DMS153 treated with DMSO at 0.1 percent for 48 hours (cell line): ENCODE measurements around the gene KITLG.
"Not testable (repeated sequence)": the region's sequence is repeated elsewhere in the genome, so short reads cannot be mapped to it uniquely, and the experiment has no call there.

ENCODE experiments used
- DNase-seq: peaks from one replicate; lab custom pipeline; 2025; ENCODE audit not compliant: unreplicated experiment; lab: John Stamatoyannopoulos, UW

Gene KITLG

DNA sequence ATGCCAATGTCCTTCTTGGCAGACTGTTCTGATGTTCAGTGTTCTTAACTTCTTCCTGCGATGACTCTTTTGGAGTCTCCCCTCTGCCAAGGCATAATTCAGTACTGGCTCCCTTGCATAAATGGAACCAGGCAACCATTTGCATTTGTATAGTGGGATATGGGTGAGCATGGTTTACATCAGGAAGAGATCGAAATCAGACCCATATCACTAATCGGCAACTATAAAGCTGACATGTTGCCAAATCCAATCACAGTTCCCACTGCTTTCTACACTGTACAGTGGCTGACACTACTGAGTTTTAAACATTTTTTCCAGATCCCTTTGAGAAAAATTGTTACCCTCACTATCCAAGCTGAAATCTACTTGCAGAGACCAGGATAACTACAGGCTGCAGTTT, 83.8 kb downstream of the KITLG start:
- no peak for DNase-seq

GRCh38 chr12:88495031-88495430, 85.2 kb downstream of the KITLG start:
- no peak for DNase-seq

DNA sequence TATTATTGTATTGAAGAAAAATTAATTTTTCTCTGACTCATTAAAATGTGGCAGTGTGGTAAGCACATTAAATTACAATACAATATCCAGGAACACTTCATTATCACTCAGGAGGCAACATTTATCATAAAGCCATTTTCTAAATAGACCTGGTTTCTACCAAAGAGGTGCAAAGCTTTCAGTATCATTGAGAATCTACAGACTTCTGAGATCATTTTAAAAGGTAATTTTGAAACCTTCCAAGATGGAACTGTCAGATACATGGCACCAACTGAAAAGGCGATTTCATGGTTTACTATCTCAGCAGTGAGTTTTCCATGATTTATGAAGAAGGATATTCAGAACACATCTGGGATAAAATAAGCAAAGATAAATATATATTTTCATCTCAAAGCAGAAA, 85.8 kb downstream of the KITLG start:
- DNase-seq: no peak

GRCh38 chr12:88493636-88494035, 86.6 kb downstream of the KITLG start:
- no peak for DNase-seq

- DNase-seq: no peak
Observed at GRCh38 chr12:88490425-88490824, 89.8 kb downstream of the KITLG start.

GRCh38 chr12:88472775-88473174, 107.5 kb downstream of the KITLG start:
- no peak for DNase-seq

DNA sequence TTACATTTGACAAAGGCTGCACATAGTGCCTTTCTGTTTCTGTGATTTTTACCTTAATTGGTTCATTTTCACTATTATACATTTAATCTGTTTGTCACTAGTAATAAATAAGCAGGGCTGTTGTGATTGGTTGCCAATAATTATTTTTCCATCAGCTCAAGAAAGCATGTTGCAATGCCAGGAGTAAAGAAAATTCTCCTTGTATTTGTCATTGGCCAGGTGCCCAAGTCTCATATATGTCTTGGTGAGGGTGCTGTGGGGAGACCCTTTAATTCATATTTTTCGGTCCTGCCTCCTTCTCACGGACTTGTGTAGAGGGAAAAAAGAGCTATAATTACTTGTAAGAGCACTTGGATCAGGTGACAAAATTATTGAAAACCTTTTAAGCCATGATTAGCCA, 108.0 kb downstream of the KITLG start:
- DNase-seq: no peak

DNA sequence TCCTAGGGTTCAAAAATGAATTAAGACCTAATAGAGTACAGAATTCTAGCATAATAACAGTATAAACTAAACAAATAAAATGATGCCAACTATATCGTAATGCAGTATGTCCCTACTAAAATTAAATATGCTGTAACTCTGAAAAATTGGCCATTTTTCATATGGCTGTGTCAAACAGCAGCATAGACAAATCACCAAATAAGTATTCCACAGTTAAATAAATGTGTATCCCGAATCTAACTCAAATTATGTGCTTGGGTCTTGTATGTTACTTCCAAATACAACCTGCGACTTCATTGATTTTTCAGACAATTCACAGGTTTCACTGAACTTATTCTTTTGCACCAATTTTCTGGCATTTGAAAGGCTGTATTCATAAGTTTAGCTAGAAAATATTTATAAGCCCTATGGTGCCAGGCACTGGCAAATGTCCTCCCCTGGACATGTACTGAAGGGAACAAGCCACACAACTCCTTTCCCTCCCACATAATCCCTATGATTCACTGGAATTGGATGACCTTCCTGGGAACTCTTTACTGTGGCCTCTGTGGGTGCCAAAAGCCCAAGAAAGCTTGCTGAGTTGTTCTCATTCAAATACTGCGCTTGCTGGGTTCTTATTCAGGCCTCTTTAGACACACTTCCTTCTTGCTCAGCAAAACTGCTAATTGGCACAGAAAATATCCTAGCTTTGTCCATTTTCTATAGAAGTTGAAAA, 108.8 kb downstream of the KITLG start:
- DNase-seq: no peak

DNA sequence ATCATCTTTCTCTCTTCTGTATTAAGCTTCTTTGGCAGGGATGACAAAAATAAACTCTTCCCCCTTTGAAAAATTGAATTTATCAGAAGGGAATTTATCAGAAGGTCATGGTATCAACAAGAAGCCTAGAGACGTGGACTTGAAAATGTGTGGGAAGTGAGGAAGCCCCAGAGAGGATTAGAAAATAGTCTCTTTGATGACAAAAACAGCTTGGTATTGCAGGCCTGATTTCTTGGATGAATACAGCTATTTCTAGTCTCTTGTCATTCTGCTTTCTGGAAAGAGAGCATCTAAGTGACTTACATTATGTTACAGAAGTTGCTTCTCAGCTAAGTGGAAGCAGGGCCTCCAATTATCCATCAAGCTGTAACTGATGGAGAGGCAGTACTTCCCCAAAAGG, 111.1 kb downstream of the KITLG start:
- no peak for DNase-seq

DNA sequence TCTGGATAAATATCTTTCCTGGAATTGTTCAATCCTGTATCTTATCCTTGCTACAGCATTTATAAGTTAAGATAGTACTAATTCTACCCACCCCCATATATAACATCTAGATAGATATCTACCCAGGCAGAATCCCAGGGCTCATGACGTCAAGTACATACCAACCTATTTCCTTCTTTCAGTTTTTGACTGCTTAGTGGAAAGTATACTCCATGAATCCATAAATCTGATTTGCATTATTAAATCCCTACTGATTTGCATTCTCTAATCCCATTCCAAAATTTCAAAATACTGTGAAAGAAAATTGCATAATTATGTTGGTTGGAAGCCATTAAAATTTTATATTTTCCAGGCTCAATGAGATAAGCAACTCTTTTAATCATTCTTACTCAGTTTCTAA, 111.7 kb downstream of the KITLG start:
- DNase-seq: no peak

DNA sequence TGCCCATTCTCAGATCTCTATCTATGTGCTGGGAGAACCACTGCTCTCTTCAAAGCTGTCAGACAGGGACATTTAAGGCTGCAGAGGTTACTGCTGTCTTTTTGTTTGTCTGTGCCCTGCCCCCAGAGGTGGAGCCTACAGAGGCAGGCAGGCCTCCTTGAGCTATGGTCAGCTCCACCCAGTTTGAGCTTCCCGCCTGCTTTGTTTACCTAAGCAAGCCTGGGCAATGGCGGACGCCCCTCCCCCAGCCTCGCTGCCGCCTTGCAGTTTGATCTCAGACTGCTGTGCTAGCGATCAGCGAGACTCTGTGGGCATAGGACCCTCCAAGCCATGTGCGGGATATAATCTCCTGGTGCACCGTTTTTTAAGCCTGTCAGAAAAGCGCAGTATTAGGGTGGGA, 113.6 kb downstream of the KITLG start:
- DNase-seq: not testable (repeated sequence)

DNA sequence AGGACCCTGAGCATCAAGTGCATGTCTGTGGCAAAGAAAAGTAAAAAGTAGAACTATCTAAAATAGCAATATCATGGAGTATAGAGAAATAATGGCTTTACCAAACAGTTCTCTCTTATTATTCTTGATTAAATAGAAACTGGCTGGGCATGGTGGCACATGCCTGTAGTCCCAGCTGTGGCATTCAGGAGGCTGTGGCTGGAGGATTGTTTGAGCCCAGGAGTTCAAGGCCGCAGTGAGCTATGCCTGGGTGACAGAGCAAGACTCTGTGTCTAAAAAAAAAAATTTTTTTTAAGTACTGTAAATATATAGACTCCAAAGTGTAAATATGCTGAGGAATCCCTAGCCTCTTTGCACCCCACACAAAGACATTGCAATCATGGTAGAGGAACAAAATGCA, 121.9 kb downstream of the KITLG start:
- no peak for DNase-seq

GRCh38 chr12:88453323-88453722, 126.9 kb downstream of the KITLG start:
- DNase-seq: no peak

DNA sequence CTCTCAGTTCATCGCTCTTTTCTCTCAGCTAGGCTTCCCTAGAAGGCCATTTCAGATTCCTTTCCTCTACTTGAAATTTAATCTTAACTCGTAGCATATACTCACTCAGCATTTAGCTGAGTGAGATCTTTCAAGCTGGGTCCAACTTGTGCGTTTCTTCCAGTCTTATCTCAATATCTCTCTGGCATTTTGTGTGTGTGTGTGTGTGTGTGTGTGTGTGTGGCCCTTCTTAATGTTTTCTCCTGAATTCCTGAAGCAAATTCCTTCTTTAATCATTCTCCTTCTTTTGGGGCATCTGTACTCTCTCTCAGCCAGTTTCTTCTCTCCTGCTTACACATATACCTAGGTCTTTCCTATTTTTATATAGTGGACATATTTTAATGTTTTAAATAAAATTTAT, 129.1 kb downstream of the KITLG start:
- DNase-seq: no peak

DNA sequence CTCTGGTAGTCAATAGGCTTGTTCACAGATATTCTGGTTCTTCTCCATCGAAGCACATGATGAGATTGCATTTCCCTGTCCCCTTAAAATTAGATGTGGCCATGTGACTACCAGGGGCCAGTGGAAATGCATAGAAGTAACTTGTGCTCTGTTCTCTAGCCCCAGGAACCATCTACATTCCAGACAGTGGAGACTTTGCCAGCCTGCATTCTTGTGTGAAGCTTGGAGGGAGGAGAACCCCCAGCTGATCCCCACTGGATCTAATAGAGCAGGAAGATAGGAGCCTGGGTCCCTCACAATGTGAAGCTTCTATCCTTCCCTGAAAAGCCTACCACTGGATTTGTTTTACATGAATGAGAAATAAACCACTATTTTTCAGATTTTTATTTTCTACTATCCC, 130.1 kb downstream of the KITLG start:
- no peak for DNase-seq

GRCh38 chr12:88448337-88448915, 131.8 kb downstream of the KITLG start:
- DNase-seq: peak; percentile 86

- DNase-seq: no peak
Observed at GRCh38 chr12:88445705-88446394, 134.4 kb downstream of the KITLG start.

GRCh38 chr12:88444481-88444880, 135.8 kb downstream of the KITLG start:
- no peak for DNase-seq
